HG03045 (cell line): ENCODE data around the gene HTATIP2.
"Not testable (repeated sequence)": the region's sequence is repeated elsewhere in the genome, so short reads cannot be mapped to it uniquely, and the experiment has no call there.

Source experiments
- ATAC-seq: cut with Tn5 transposase; IDR thresholded peaks from one replicate; pipeline ENCODE4 v1.9.1; 2021; ENCODE audit warnings: mild to moderate bottlenecking, moderate library complexity; ENCODE audit not compliant: unreplicated experiment

Gene HTATIP2

GRCh38 chr11:20363500-20364340 is at the start of gene HTATIP2:
TSS of gene HTATIP2 (plus strand) at chr11:20363714. CDS start at chr11:20364238, 524 bp downstream.
- ATAC-seq = peak; percentile 98

- no peak for ATAC-seq
Observed at GRCh38 chr11:20315800-20316199, 47.7 kb upstream of the HTATIP2 start.

- no peak for ATAC-seq
Observed at GRCh38 chr11:20321177-20321576, 42.3 kb upstream of the HTATIP2 start.

GRCh38 chr11:20327377-20327935 is 36.1 kb upstream of the HTATIP2 start:
- ATAC-seq = no peak

GRCh38 chr11:20336056-20336455 is 27.5 kb upstream of the HTATIP2 start:
- ATAC-seq = no peak

GRCh38 chr11:20337526-20338154 is 25.9 kb upstream of the HTATIP2 start:
- no peak for ATAC-seq

GRCh38 chr11:20342347-20343141 is 21.0 kb upstream of the HTATIP2 start:
- no peak for ATAC-seq

GRCh38 chr11:20351136-20351535 is 12.4 kb upstream of the HTATIP2 start:
- ATAC-seq = no peak

- no peak for ATAC-seq
Observed at GRCh38 chr11:20351751-20352262, 11.7 kb upstream of the HTATIP2 start.

- peak; percentile 64 for ATAC-seq
Observed at GRCh38 chr11:20353829-20354434, 9.6 kb upstream of the HTATIP2 start.

- ATAC-seq = peak; percentile 77
Observed at GRCh38 chr11:20355221-20356219, 8.0 kb upstream of the HTATIP2 start.

GRCh38 chr11:20357150-20357549 is 6.4 kb upstream of the HTATIP2 start:
- ATAC-seq = no peak

GRCh38 chr11:20360650-20361049 is 2.9 kb upstream of the HTATIP2 start:
- ATAC-seq = no peak

- no peak for ATAC-seq
Observed at GRCh38 chr11:20362481-20362880, 1.0 kb upstream of the HTATIP2 start.

GRCh38 chr11:20363149-20363499 is 390 bp upstream of the HTATIP2 start:
- ATAC-seq = no peak

- ATAC-seq = no peak
Observed at GRCh38 chr11:20364341-20364792, 853 bp downstream of the HTATIP2 start.

GRCh38 chr11:20365465-20365864 is 2.0 kb downstream of the HTATIP2 start:
- not testable (repeated sequence) for ATAC-seq

GRCh38 chr11:20367313-20367948 is 3.9 kb downstream of the HTATIP2 start:
- no peak for ATAC-seq

GRCh38 chr11:20368438-20368837 is 4.9 kb downstream of the HTATIP2 start:
- ATAC-seq = no peak
